NCI-H345 treated with DMSO at 0.1 percent for 48 hours (cell line): ENCODE measurements around the gene HIPK4.
"Not testable (repeated sequence)": the region's sequence is repeated elsewhere in the genome, so short reads cannot be mapped to it uniquely, and the experiment has no call there.

ENCODE experiments used
- DNase-seq: peaks from one replicate; lab custom pipeline; 2025; ENCODE audit not compliant: unreplicated experiment; lab: John Stamatoyannopoulos, UW

The HIPK4 gene

GRCh38 chr19:40341601-40342482, 48.1 kb downstream of the HIPK4 start:
- DNase-seq: no peak

DNA sequence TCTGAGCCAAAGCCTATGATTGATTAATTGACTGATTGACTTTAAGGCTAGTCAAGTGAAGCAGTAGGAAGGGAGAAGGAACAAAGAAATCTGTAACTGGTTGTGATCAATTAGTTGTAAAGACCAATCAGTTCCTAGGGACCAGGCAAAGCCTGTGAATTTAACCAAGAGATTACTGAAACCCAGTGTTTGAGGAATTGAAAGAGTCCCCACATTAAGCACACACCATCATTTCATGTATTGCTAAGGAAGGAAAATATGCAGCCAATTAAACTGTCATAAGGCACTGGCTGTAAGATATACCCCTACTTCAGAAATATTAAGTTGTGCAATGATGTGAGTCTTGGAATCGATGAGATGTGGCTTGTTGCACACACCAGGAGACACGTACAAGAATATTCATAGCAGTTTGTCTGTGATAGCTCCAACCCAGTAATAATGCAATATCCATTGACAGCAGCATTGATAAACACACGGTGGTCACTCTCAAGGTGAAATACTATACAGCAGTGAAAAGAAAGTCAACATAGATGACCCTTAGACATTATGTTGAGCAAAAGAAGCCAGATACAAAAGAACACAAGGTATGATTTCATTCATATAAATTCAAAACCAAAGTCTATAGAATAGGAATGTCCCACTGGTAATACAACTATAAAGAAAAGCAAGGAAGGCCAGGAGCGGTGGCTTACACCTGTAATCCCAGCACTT, 50.8 kb downstream of the HIPK4 start:
- DNase-seq: no peak

- DNase-seq: no peak
Observed at GRCh38 chr19:40337594-40337993, 52.4 kb downstream of the HIPK4 start.

DNA sequence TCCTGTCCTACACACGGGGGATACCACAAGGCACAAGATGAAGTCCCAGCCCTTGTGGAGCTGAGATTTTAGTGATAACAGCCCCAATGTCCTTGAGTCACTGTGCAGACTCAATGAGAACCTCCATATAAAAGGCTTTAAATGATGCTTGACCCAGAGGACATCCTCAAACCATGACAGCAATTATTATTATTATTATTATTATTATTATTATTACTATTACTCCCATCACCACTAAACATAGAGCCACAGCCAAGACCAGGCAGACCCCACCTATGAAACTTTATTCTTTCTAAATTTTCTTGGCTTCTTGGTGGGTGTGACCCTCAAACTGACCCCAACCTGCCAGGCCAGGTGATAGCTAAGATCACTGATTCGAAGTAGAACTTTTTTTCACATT, 52.9 kb downstream of the HIPK4 start:
- DNase-seq: no peak

DNA sequence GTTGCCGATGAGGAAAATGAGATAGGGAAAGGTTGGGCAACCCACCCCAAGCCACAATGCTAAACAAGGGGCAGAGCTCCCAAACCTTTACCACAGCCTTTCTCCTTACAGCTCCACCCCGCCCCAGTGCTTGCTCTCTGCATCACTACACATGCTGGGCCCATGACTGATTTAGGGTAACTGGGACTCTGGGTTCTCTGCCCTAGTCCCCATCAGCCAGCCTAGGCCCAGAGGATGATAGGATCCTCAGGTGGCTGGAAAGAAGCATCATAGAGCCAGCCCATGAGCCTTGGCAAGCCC, 53.4 kb downstream of the HIPK4 start:
- DNase-seq: no peak

DNA sequence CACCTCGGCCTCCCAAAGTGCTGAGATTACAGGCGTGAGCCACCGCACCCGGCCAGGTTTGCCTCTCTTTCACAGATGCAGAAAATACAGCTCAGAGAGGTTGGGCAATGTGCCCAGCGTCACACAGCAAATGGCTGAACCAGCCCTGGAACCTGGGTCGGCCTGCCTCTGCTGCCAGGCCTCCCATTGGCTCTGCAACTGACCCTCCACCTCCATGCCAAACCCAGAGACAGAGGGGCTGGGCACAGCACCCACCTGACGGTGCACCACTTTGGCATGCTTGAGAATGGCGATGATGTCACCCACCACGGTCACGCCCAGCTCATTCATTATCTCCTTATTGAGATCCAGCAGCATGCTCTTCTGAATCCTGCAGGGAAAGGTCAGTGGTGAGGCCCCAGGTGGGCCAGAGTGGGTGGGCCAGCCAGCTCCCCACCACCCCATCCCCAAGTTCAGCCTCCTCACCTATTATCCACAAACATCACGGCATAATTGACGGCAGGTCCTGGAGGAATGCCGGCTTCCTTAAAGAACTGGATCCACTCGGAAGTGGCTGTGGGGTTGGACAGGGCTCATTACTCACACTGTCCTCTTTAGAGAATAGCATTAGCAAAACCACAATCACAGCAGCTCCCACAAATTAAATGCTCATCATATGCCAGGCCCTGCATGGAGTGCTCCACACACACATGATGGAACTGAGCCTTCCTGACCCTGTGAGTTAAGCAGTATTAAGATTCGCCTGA, 54.0 kb downstream of the HIPK4 start:
- DNase-seq: no peak

- no peak for DNase-seq
Observed at GRCh38 chr19:40335101-40335500, 54.9 kb downstream of the HIPK4 start.

DNA sequence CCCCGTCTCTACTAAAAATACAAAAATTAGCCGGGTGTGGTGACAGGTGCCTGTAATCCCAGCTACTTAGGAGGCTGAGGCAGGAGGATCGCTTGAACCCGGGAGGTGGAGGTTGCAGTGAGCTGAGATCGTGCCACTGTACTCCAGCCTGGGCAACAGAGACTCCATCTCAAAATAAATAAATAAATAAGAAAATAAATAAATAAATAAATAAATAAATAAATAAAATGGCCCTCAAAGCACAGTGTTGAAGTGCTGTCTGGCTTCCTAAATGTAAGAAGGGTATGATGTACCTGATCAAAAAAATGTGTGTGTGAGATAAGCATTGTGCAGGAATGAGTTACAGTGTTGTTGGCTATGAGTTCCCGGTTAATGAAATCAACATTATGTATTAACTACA, 56.9 kb downstream of the HIPK4 start:
- DNase-seq: not testable (repeated sequence)

DNA sequence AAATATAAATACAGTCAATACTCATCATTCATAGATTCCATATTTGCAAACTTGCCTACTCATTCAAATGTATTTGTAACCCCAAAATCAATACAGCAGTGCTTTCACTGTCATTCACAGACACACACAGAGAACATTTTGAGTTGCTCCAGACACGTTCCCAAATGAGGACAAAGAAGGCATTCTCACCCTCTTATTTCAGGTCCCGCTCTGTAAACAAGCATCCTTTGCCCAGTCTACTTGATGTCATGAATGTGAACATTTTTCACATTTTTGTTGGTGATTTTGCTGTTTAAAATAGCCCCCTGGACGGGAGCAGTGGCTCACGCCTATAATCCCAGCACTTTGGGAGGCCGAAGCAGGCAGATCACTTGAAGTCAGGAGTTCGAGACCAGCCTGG, 57.3 kb downstream of the HIPK4 start:
- no peak for DNase-seq

- DNase-seq: no peak
Observed at GRCh38 chr19:40331052-40331451, 58.9 kb downstream of the HIPK4 start.
